Endodermal cell (in vitro differentiated cells): ENCODE measurements around the gene FITM2. TPM values are rescaled to one million over a fixed set of nuclear protein-coding genes. Genes with fewer than 3 reads are reported as not detected.

ENCODE experiments used
- DNase-seq: peaks from one replicate; pipeline ENCODE4 v3.0.0-alpha.2; 2017
- H3K27ac ChIP-seq: 2 replicates; pipeline ENCODE4 v1.5.1; 2013; ENCODE audit warnings: mild to moderate bottlenecking, low read depth, low read length, moderate library complexity
- H3K27me3 ChIP-seq: 2 replicates; pipeline ENCODE4 v1.6.1; 2013; ENCODE audit warnings: mild to moderate bottlenecking, low read length, moderate library complexity; ENCODE audit not compliant: insufficient read depth, control insufficient read depth, poor library complexity, severe bottlenecking
- H3K36me3 ChIP-seq: 2 replicates; pipeline ENCODE4 v1.7.0; 2013; ENCODE audit warnings: mild to moderate bottlenecking, low read length, moderate library complexity; ENCODE audit not compliant: control insufficient read depth, insufficient read depth
- H3K4me1 ChIP-seq: one replicate; pipeline ENCODE4 v1.7.0; 2013; ENCODE audit warnings: low read length; ENCODE audit not compliant: control insufficient read depth, insufficient read depth
- H3K4me3 ChIP-seq: 2 replicates; pipeline ENCODE4 v1.5.1; 2013; ENCODE audit warnings: mild to moderate bottlenecking, low read length, moderate library complexity
- H3K9ac ChIP-seq: 2 replicates; pipeline ENCODE4 v1.6.1; 2013; ENCODE audit warnings: mild to moderate bottlenecking, low read length, moderate library complexity; ENCODE audit not compliant: poor library complexity, severe bottlenecking; ENCODE audit errors: extremely low read depth
- H3K9me3 ChIP-seq: 2 replicates; pipeline ENCODE4 v1.6.1; 2013; ENCODE audit warnings: mild to moderate bottlenecking, low read length, moderate library complexity; ENCODE audit not compliant: control insufficient read depth
- H3K27ac Mint-ChIP-seq: 2 replicates; pipeline ENCODE4 v1.8.0; 2020; ENCODE audit warnings: mixed read lengths
- H3K27me3 Mint-ChIP-seq: 2 replicates; pipeline ENCODE4 v1.8.0; 2021; ENCODE audit warnings: mild to moderate bottlenecking, mixed read lengths; ENCODE audit not compliant: insufficient read depth
- H3K36me3 Mint-ChIP-seq: 2 replicates; pipeline ENCODE4 v1.8.0; 2020; ENCODE audit warnings: low read depth, mixed read lengths
- H3K4me1 Mint-ChIP-seq: 2 replicates; pipeline ENCODE4 v1.8.0; 2020; ENCODE audit warnings: mixed read lengths
- H3K4me3 Mint-ChIP-seq: 2 replicates; pipeline ENCODE4 v1.8.0; 2020; ENCODE audit warnings: mild to moderate bottlenecking, moderate library complexity, mixed read lengths
- H3K9me3 Mint-ChIP-seq: 2 replicates; pipeline ENCODE4 v1.8.0; 2020; ENCODE audit warnings: mild to moderate bottlenecking, mixed read lengths
- CTCF ChIP-seq: fragments of 200-600 bp; sonication (generic); conservative IDR thresholded peaks from 2 replicates; pipeline ENCODE4 v1.5.0; 2021; ENCODE audit warnings: antibody characterized with exemption, mild to moderate bottlenecking
- WGBS, 2 experiments: methylation state at CpG; one replicate each; pipeline versions ENCODE4 v1.1.5 to v1.1.7; 2013; ENCODE audit warnings: missing lambda C conversion rate in 2 of 2, mixed read lengths in 1 of 2; ENCODE audit not compliant: insufficient coverage in 1 of 2, insufficient read length in 1 of 2; 5-methylcytosine and 5-hydroxymethylcytosine counted together
- total RNA-seq, 2 donors: library from RNA; stranded (reverse); fragmentation: NEBNext Ultra II Directional in 1 of 2; extraction: Animal tissue kit (Norgen Biotek cat#: 25700) in 1 of 2; gene quantifications; 2 replicates in 1 of 2; 3 replicates in 1 of 2; pipeline ENCODE4 v1.2.1, GENCODE V29; 2021

The FITM2 gene
- total RNA-seq, 2 donors from 2014 or later = 2.4 to 2.9 TPM

GRCh38 chr20:44274303-44275017 is 36.5 kb downstream of the FITM2 start:
- WGBS, 2 experiments = 89 to 91% methylated on average over 7 to 10 of the region's 11 CpGs
- no peak for TF ChIP-seq CTCF

GRCh38 chr20:44273231-44274215 is 37.5 kb downstream of the FITM2 start:
- Histone ChIP-seq H3K27ac (no peak overlapping the region), H3K4me3 (no peak overlapping the region), H3K27me3 (no peaks in the 10 kb centered on the region), H3K9ac (no peak overlapping the region), H3K4me1 (no peaks in the 10 kb centered on the region), H3K9me3 (peaks cover 3% of the 10 kb centered on the region), H3K36me3 (no peaks in the 10 kb centered on the region)
- WGBS, 2 experiments = 91% methylated on average over 7 to 10 of the region's 10 CpGs
- H3K36me3 Mint-ChIP-seq = no peaks in the 10 kb centered on the region
- TF ChIP-seq CTCF = no peak
- H3K4me1 Mint-ChIP-seq = no peaks in the 10 kb centered on the region
- peaks cover 5% of the 10 kb centered on the region for H3K27me3 Mint-ChIP-seq
- DNase-seq = no peak
- H3K27ac Mint-ChIP-seq = no peak overlapping the region
- H3K9me3 Mint-ChIP-seq = peaks cover 2% of the 10 kb centered on the region
- H3K4me3 Mint-ChIP-seq = no peak overlapping the region

More at GRCh38 chr20:44274303-44275017, 36.5 kb downstream of the FITM2 start:
- no peaks in the 10 kb centered on the region for H3K4me1 Mint-ChIP-seq
- no peak for DNase-seq
- H3K9ac ChIP-seq = no peak overlapping the region
- H3K9me3 Mint-ChIP-seq = peaks cover 2% of the 10 kb centered on the region
- H3K4me1 ChIP-seq = no peaks in the 10 kb centered on the region
- H3K4me3 Mint-ChIP-seq = no peak overlapping the region
- no peaks in the 10 kb centered on the region for H3K36me3 Mint-ChIP-seq
- no peak overlapping the region for H3K4me3 ChIP-seq
- H3K27me3 ChIP-seq = no peaks in the 10 kb centered on the region
- no peaks in the 10 kb centered on the region for H3K9me3 ChIP-seq
- H3K27me3 Mint-ChIP-seq = peaks cover 5% of the 10 kb centered on the region
- H3K27ac Mint-ChIP-seq = no peak overlapping the region
- no peak overlapping the region for H3K27ac ChIP-seq
- H3K36me3 ChIP-seq = no peaks in the 10 kb centered on the region

- WGBS, 2 experiments = 59 to 69% methylated on average over 7 to 14 of the region's 14 CpGs
- Histone ChIP-seq H3K27ac (no peak overlapping the region), H3K9ac (no peak overlapping the region), H3K27me3 (no peaks in the 10 kb centered on the region), H3K36me3 (no peaks in the 10 kb centered on the region), H3K4me3 (no peak overlapping the region), H3K4me1 (no peaks in the 10 kb centered on the region), H3K9me3 (peaks cover 3% of the 10 kb centered on the region)
- Mint-ChIP-seq H3K36me3 (no peaks in the 10 kb centered on the region), H3K4me3 (no peak overlapping the region), H3K4me1 (no peaks in the 10 kb centered on the region), H3K9me3 (peaks cover 2% of the 10 kb centered on the region), H3K27me3 (no peaks in the 10 kb centered on the region), H3K27ac (no peak overlapping the region)
- peak; percentile 79 for TF ChIP-seq CTCF
- peak; percentile 90 for DNase-seq
Measured at GRCh38 chr20:44271915-44272663, 38.9 kb downstream of the FITM2 start.
